Inflammatory macrophage (primary cell): ENCODE measurements around the gene ANO7.
"Not testable (repeated sequence)": the region's sequence is repeated elsewhere in the genome, so short reads cannot be mapped to it uniquely, and the experiment has no call there.

Experiments used
- DNase-seq, 2 donors: peaks; one replicate each; pipeline ENCODE4 v3.0.0-alpha.2; 2020 to 2022

Gene ANO7

GRCh38 chr2:241190291-241190981 is 2.0 kb downstream of the ANO7 start:
- no peak for DNase-seq

GRCh38 chr2:241191081-241191480 is 2.6 kb downstream of the ANO7 start:
- no peak for DNase-seq

- no peak for DNase-seq
Observed at GRCh38 chr2:241193271-241193670, 4.8 kb downstream of the ANO7 start.

- no peak for DNase-seq
Observed at GRCh38 chr2:241194811-241195210, 6.3 kb downstream of the ANO7 start.

- DNase-seq, result no peak
Observed at GRCh38 chr2:241195506-241196130, 7.1 kb downstream of the ANO7 start.

- not testable (repeated sequence) for DNase-seq
Observed at GRCh38 chr2:241197246-241197645, 8.8 kb downstream of the ANO7 start.

GRCh38 chr2:241197947-241198346 is 9.5 kb downstream of the ANO7 start:
- DNase-seq, result no peak

GRCh38 chr2:241198381-241199279 is 10.2 kb downstream of the ANO7 start:
- no peak for DNase-seq

- DNase-seq, result no peak
Observed at GRCh38 chr2:241199286-241199685, 10.8 kb downstream of the ANO7 start.

GRCh38 chr2:241199897-241200821 is 11.7 kb downstream of the ANO7 start:
- no peak for DNase-seq

- DNase-seq, result peak in 1 of 2 donors; percentile 42
Observed at GRCh38 chr2:241200822-241201395, 12.4 kb downstream of the ANO7 start.

- no peak for DNase-seq
Observed at GRCh38 chr2:241201445-241202267, 13.2 kb downstream of the ANO7 start.

- no peak for DNase-seq
Observed at GRCh38 chr2:241202268-241202585, 13.8 kb downstream of the ANO7 start.

- no peak for DNase-seq
Observed at GRCh38 chr2:241202681-241203080, 14.2 kb downstream of the ANO7 start.

- DNase-seq, result no peak
Observed at GRCh38 chr2:241203218-241204009, 14.9 kb downstream of the ANO7 start.

GRCh38 chr2:241204010-241204384 is 15.5 kb downstream of the ANO7 start:
- no peak for DNase-seq

- no peak for DNase-seq
Observed at GRCh38 chr2:241204490-241204889, 16.0 kb downstream of the ANO7 start.

- no peak for DNase-seq
Observed at GRCh38 chr2:241205086-241205485, 16.6 kb downstream of the ANO7 start.

- DNase-seq, result no peak
Observed at GRCh38 chr2:241207151-241207550, 18.7 kb downstream of the ANO7 start.

GRCh38 chr2:241207641-241208040 is 19.2 kb downstream of the ANO7 start:
- no peak for DNase-seq
